C4-2B (cell line): ENCODE measurements around the gene JUND.

Experiments
- ZFX ChIP-seq: fragments of 450-650 bp; IDR thresholded peaks from 2 replicates; pipeline ENCODE4 v1.6.1; 2017
- TF ChIP-seq, protein P1 (sequence below): fragments of 450-650 bp; conservative IDR thresholded peaks from 2 replicates; pipeline ENCODE4 v1.5.1; 2017; ENCODE audit warnings: mild to moderate bottlenecking

DNA sequence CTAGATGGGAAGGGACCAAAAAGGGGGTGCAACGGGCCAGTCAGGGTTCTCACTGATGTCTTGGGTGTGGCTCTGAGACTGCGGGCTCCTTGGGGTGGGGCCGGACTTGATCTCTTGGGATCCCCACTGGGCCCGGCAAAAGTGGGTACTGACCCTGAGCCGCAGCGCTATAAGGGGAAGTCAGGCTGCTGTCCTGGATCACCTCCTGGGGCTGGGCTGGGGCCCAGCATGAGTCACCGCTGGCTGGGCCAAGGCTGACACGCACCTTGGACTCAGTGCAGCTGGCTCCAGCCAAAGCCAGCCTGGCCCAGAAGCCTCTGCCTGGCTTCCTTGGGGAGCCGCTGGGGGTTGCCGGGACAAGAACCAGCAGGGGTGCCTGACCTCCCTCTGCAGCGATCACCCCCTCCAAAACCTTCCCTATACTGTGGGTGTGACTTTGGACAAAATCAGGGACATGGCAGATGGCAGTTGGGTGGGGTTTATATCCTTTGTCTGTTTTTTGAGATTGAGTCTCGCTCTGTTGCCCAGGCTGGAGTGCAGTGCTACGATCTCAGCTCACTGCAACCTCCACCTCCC lies 6.6 kb downstream of the JUND start:
- TF ChIP-seq, protein P1, sequence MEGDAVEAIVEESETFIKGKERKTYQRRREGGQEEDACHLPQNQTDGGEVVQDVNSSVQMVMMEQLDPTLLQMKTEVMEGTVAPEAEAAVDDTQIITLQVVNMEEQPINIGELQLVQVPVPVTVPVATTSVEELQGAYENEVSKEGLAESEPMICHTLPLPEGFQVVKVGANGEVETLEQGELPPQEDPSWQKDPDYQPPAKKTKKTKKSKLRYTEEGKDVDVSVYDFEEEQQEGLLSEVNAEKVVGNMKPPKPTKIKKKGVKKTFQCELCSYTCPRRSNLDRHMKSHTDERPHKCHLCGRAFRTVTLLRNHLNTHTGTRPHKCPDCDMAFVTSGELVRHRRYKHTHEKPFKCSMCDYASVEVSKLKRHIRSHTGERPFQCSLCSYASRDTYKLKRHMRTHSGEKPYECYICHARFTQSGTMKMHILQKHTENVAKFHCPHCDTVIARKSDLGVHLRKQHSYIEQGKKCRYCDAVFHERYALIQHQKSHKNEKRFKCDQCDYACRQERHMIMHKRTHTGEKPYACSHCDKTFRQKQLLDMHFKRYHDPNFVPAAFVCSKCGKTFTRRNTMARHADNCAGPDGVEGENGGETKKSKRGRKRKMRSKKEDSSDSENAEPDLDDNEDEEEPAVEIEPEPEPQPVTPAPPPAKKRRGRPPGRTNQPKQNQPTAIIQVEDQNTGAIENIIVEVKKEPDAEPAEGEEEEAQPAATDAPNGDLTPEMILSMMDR: no peak
- no peak for TF ChIP-seq ZFX
